ENCODE measurements around the gene BRD8. TPM values are rescaled to one million over a fixed set of nuclear protein-coding genes. Genes with fewer than 3 reads are reported as not detected.

Gene BRD8
- total and polyA plus RNA-seq, 2 donors (not counting 1 experiment from before 2014, with no cell fraction given) = 22.9 to 98.9 TPM

GRCh38 chr5:138192826-138193225 lies 14.4 kb upstream of the BRD8 start:
- H3K36me3 ChIP-seq (replicated peaks in 1 of 2; ENCODE audit: control extremely low read depth in 1 of 2, control insufficient read depth in 1 of 2, extremely low read depth in 1 of 2, insufficient read depth in 2 of 2, low read length in 1 of 2) = peaks cover 2 to 55% of the 10 kb centered on the region in 2 experiments
- H3K79me2 ChIP-seq (ENCODE audit: control insufficient read depth, insufficient read depth, low read length) = no peaks in the 10 kb centered on the region
- ATAC-seq (ENCODE audit: low read depth) (no peak), DNase-seq (no peak)
- CTCF ChIA-PET = interaction anchor here (1.0 kb wide), 1 partner anchor 11 kb away, joined by 3 read pairs; no protein-coding TSS in a partner anchor
- H4K20me1 ChIP-seq (ENCODE audit: control insufficient read depth, insufficient read depth, low read length, poor library complexity, severe bottlenecking) = no peaks in the 10 kb centered on the region
- Mint-ChIP-seq H3K9me3 (ENCODE audit: insufficient read depth) (peaks cover 3% of the 10 kb centered on the region), H3K4me3 (no peak overlapping the region), H3K27ac (no peak overlapping the region), H3K4me1 (peaks cover 2% of the 10 kb centered on the region), H3K27me3 (no peaks in the 10 kb centered on the region)
- no peak overlapping the region for H2AFZ ChIP-seq (ENCODE audit: insufficient read depth, low read depth, low read length, poor library complexity, severe bottlenecking)
- no peak for TF ChIP-seq EZH2 (IDR thresholded peaks at IDR 0.05; ENCODE audit: borderline replicate concordance, insufficient read depth, low read depth, low read length, poor library complexity, severe bottlenecking)
- TF ChIP-seq CTCF (IDR thresholded peaks at IDR 0.05) = no peak
- no peak overlapping the region for H3K4me3 ChIP-seq (ENCODE audit: control extremely low read depth in 1 of 5, extremely low read depth in 1 of 5, insufficient read depth in 1 of 5, low read depth in 2 of 5, low read length in 4 of 5)
- no peaks in the 10 kb centered on the region for H3K27me3 ChIP-seq (replicated peaks in 1 of 4; ENCODE audit: control extremely low read depth in 1 of 4, control insufficient read depth in 3 of 4, insufficient read depth in 4 of 4, low read length in 3 of 4)
- H3K9ac ChIP-seq (ENCODE audit: low read length) = no peak overlapping the region
- H3K4me1 ChIP-seq (ENCODE audit: control insufficient read depth in 2 of 2, insufficient read depth in 2 of 2, low read length in 2 of 2) = peaks cover 0 to 3% of the 10 kb centered on the region in 2 donors
- H3K27ac ChIP-seq (ENCODE audit: low read length in 2 of 2) = no peak overlapping the region
- WGBS (ENCODE audit: insufficient coverage) = 60% methylated on average over 1 of the region's 3 CpGs
- H3K4me2 ChIP-seq (replicated peaks; ENCODE audit: low read depth, low read length, poor library complexity, severe bottlenecking) = no peak overlapping the region
- no peaks in the 10 kb centered on the region for H3K9me3 ChIP-seq (ENCODE audit: control extremely low read depth in 1 of 3, control insufficient read depth in 2 of 3, insufficient read depth in 1 of 3, low read length in 2 of 3)
- POLR2A ChIA-PET = no interaction called here
- intact Hi-C loops (cut with micrococcal nuclease) = no loop called here

- Histone ChIP-seq H2AFZ (ENCODE audit: insufficient read depth, low read depth, low read length, poor library complexity, severe bottlenecking) (no peak overlapping the region), H3K9me3 (ENCODE audit: control extremely low read depth in 1 of 3, control insufficient read depth in 2 of 3, insufficient read depth in 1 of 3, low read length in 2 of 3) (no peaks in the 10 kb centered on the region), H3K4me1 (ENCODE audit: control insufficient read depth in 2 of 2, insufficient read depth in 2 of 2, low read length in 2 of 2) (no peaks in the 10 kb centered on the region), H3K4me3 (ENCODE audit: control extremely low read depth in 1 of 5, extremely low read depth in 1 of 5, insufficient read depth in 1 of 5, low read depth in 2 of 5, low read length in 4 of 5) (no peak overlapping the region), H4K20me1 (ENCODE audit: control insufficient read depth, insufficient read depth, low read length, poor library complexity, severe bottlenecking) (no peaks in the 10 kb centered on the region), H3K4me2 (replicated peaks; ENCODE audit: low read depth, low read length, poor library complexity, severe bottlenecking) (no peak overlapping the region), H3K27ac (ENCODE audit: low read length in 2 of 2) (no peak overlapping the region), H3K36me3 (replicated peaks in 1 of 2; ENCODE audit: control extremely low read depth in 1 of 2, control insufficient read depth in 1 of 2, extremely low read depth in 1 of 2, insufficient read depth in 2 of 2, low read length in 1 of 2) (peaks cover 0 to 66% of the 10 kb centered on the region in 2 experiments), H3K27me3 (replicated peaks in 1 of 4; ENCODE audit: control extremely low read depth in 1 of 4, control insufficient read depth in 3 of 4, insufficient read depth in 4 of 4, low read length in 3 of 4) (no peaks in the 10 kb centered on the region), H3K79me2 (ENCODE audit: control insufficient read depth, insufficient read depth, low read length) (no peaks in the 10 kb centered on the region), H3K9ac (ENCODE audit: low read length) (no peak overlapping the region)
- Mint-ChIP-seq H3K4me3 (no peak overlapping the region), H3K27ac (no peak overlapping the region), H3K27me3 (no peaks in the 10 kb centered on the region), H3K9me3 (ENCODE audit: insufficient read depth) (no peaks in the 10 kb centered on the region), H3K4me1 (no peaks in the 10 kb centered on the region)
- CTCF ChIA-PET = interaction anchor here (0.8 to 2.5 kb wide), 4 partner anchors 17 to 410 kb away, joined by 3 to 7 read pairs (median 3); partner anchors contain the start of gene KDM3B
- ATAC-seq (ENCODE audit: low read depth) (no peak), DNase-seq (no peak)
- POLR2A ChIA-PET = interaction anchor here (0.7 kb wide), 1 partner anchor 165 kb away, joined by 3 read pairs; no protein-coding TSS in a partner anchor
- WGBS (ENCODE audit: insufficient coverage) = 95% methylated on average over 3 of the region's 3 CpGs
- TF ChIP-seq EZH2 (IDR thresholded peaks at IDR 0.05; ENCODE audit: borderline replicate concordance, insufficient read depth, low read depth, low read length, poor library complexity, severe bottlenecking) (no peak), CTCF (IDR thresholded peaks at IDR 0.05) (no peak)
- intact Hi-C loops (cut with micrococcal nuclease) = no loop called here
These were observed 10.2 kb upstream of the BRD8 start for GRCh38 chr5:138188626-138189025.

Data from B cell (primary cell).